ENCODE data around the gene FRG2C.
"Not testable (repeated sequence)": the region's sequence is repeated elsewhere in the genome, so short reads cannot be mapped to it uniquely, and the experiment has no call there.

- not testable (repeated sequence) for TF ChIP-seq POLR2A (IDR thresholded peaks at IDR 0.05)
- TF ChIP-seq, protein P1, sequence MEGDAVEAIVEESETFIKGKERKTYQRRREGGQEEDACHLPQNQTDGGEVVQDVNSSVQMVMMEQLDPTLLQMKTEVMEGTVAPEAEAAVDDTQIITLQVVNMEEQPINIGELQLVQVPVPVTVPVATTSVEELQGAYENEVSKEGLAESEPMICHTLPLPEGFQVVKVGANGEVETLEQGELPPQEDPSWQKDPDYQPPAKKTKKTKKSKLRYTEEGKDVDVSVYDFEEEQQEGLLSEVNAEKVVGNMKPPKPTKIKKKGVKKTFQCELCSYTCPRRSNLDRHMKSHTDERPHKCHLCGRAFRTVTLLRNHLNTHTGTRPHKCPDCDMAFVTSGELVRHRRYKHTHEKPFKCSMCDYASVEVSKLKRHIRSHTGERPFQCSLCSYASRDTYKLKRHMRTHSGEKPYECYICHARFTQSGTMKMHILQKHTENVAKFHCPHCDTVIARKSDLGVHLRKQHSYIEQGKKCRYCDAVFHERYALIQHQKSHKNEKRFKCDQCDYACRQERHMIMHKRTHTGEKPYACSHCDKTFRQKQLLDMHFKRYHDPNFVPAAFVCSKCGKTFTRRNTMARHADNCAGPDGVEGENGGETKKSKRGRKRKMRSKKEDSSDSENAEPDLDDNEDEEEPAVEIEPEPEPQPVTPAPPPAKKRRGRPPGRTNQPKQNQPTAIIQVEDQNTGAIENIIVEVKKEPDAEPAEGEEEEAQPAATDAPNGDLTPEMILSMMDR (IDR thresholded peaks at IDR 0.05) = not testable (repeated sequence)
Observed at GRCh38 chr3:75621772-75622171, 42.4 kb upstream of the FRG2C start.
